IMR-90 (cell line): ENCODE measurements around the gene RGL4. TPM values are rescaled to one million over a fixed set of nuclear protein-coding genes. Genes with fewer than 3 reads are reported as not detected.

Source experiments
- ATAC-seq: fragments of 200-7000 bp; cut with Tn5 transposase; 2 replicates; pipeline ENCODE4 v1.9.1; 2020; ENCODE audit warnings: low read depth, mild to moderate bottlenecking, moderate library complexity
- BruUV-seq: library from RNA; stranded (reverse); fragments of 400-500 nt; replicated peaks from 2 replicates; lab custom pipeline; 2021; lab: Mats Ljungman, UMichigan
- CTCF ChIA-PET: fragments of 300-600 bp; formaldehyde crosslinking; extraction: SDS; loops from one replicate; lab custom pipeline; 2021; ENCODE audit warnings: antibody characterized with exemption; lab: Yijun Ruan, JAX
- POLR2A ChIA-PET: fragments of 300-600 bp; sonication (Branson Sonifier 250); formaldehyde crosslinking; loops from one replicate; lab custom pipeline; 2022; ENCODE audit warnings: antibody characterized with exemption; ENCODE audit not compliant: unreplicated experiment; lab: Charles Lee
- DNase-seq: peaks from one replicate; pipeline ENCODE4 v3.0.0; 2013
- H2AFZ ChIP-seq: replicated peaks from 2 replicates; pipeline ENCODE3; 2013; ENCODE audit warnings: low read length, mild to moderate bottlenecking; ENCODE audit not compliant: poor library complexity
- H2AK5ac ChIP-seq: 2 replicates; pipeline ENCODE4 v1.6.1; 2013; ENCODE audit warnings: low read depth, low read length, inconsistent platforms
- H2AK9ac ChIP-seq: replicated peaks from 2 replicates; pipeline ENCODE3; 2013; ENCODE audit warnings: mild to moderate bottlenecking, low read depth, low read length, moderate library complexity; ENCODE audit not compliant: poor library complexity
- H2BK120ac ChIP-seq: 2 replicates; pipeline ENCODE4 v1.6.1; 2013; ENCODE audit warnings: low read depth, low read length, inconsistent platforms
- H2BK15ac ChIP-seq: 3 replicates; pipeline ENCODE4 v1.6.1; 2013; ENCODE audit warnings: low read depth, low read length, inconsistent platforms
- H2BK20ac ChIP-seq: 2 replicates; pipeline ENCODE4 v1.6.1; 2013; ENCODE audit warnings: low read depth, mild to moderate bottlenecking, inconsistent platforms, low read length, moderate library complexity
- H2BK5ac ChIP-seq: 2 replicates; pipeline ENCODE4 v1.6.1; 2013; ENCODE audit warnings: mild to moderate bottlenecking, low read depth, low read length, inconsistent platforms; ENCODE audit not compliant: poor library complexity, severe bottlenecking
- H3K14ac ChIP-seq: replicated peaks from 2 replicates; pipeline ENCODE4 v1.6.1; 2013; ENCODE audit warnings: low read depth, low read length, inconsistent platforms
- H3K18ac ChIP-seq: 2 replicates; pipeline ENCODE4 v1.6.1; 2013; ENCODE audit warnings: low read depth, low read length, control low read depth
- H3K23ac ChIP-seq: 2 replicates; pipeline ENCODE4 v1.6.1; 2013; ENCODE audit warnings: low read depth, low read length, inconsistent platforms
- H3K27ac ChIP-seq: 2 replicates; pipeline ENCODE4 v1.5.1; 2013; ENCODE audit warnings: mild to moderate bottlenecking, control low read depth, low read length; ENCODE audit not compliant: insufficient read depth
- H3K27me3 ChIP-seq: 2 replicates; pipeline ENCODE4 v1.6.1; 2013; ENCODE audit warnings: low read length; ENCODE audit not compliant: control insufficient read depth, insufficient read depth
- H3K36me3 ChIP-seq: 2 replicates; pipeline ENCODE4 v1.6.1; 2013; ENCODE audit warnings: low read length, mixed read lengths; ENCODE audit not compliant: control insufficient read depth, insufficient read depth
- H3K4ac ChIP-seq: 2 replicates; pipeline ENCODE4 v1.6.1; 2013; ENCODE audit warnings: low read depth, low read length, inconsistent platforms
- H3K4me1 ChIP-seq: 2 replicates; pipeline ENCODE4 v1.6.1; 2013; ENCODE audit warnings: low read length, mixed read lengths; ENCODE audit not compliant: control insufficient read depth, insufficient read depth
- H3K4me2 ChIP-seq: 2 replicates; pipeline ENCODE4 v1.6.1; 2013; ENCODE audit warnings: low read depth, mild to moderate bottlenecking, control low read depth, low read length, moderate library complexity
- H3K4me3 ChIP-seq: 2 replicates; pipeline ENCODE4 v1.5.1; 2013; ENCODE audit warnings: low read depth, mild to moderate bottlenecking, control low read depth, low read length, moderate library complexity; ENCODE audit not compliant: insufficient read depth
- H3K56ac ChIP-seq: 2 replicates; pipeline ENCODE4 v1.6.1; 2013; ENCODE audit warnings: low read length, inconsistent platforms; ENCODE audit not compliant: insufficient read depth; ENCODE audit errors: extremely low read depth
- H3K79me1 ChIP-seq, 2 experiments: 2 replicates each; pipeline ENCODE4 v1.6.1; 2013; ENCODE audit warnings: low read length in 2 of 2, inconsistent platforms in 1 of 2, low read depth in 1 of 2
- H3K9ac ChIP-seq: 2 replicates; pipeline ENCODE4 v1.6.1; 2013; ENCODE audit warnings: low read depth, low read length, control low read depth
- H3K9me1 ChIP-seq: 2 replicates; pipeline ENCODE4 v1.6.1; 2013; ENCODE audit warnings: low read length, inconsistent platforms; ENCODE audit not compliant: insufficient read depth
- H3K9me3 ChIP-seq: 2 replicates; pipeline ENCODE4 v1.6.1; 2013; ENCODE audit warnings: low read length; ENCODE audit not compliant: control insufficient read depth, insufficient read depth
- H4K20me1 ChIP-seq: 2 replicates; pipeline ENCODE4 v1.6.1; 2013; ENCODE audit warnings: low read length, inconsistent platforms; ENCODE audit not compliant: insufficient read depth
- H4K5ac ChIP-seq: 2 replicates; pipeline ENCODE4 v1.6.1; 2013; ENCODE audit warnings: mild to moderate bottlenecking, low read depth, low read length, control low read depth
- H4K8ac ChIP-seq, 2 experiments: 2 replicates each; pipeline ENCODE4 v1.6.1; 2013; ENCODE audit warnings: low read depth in 2 of 2, low read length in 2 of 2, control low read depth in 1 of 2, inconsistent platforms in 1 of 2
- H4K91ac ChIP-seq: 2 replicates; pipeline ENCODE4 v1.6.1; 2013; ENCODE audit warnings: low read depth, low read length, inconsistent platforms; ENCODE audit not compliant: insufficient read depth
- BHLHE40 ChIP-seq: fragments of 150-350 bp; IDR thresholded peaks from 2 replicates; pipeline ENCODE4 v1.6.1; 2016; ENCODE audit warnings: mild to moderate bottlenecking, low read depth, low read length
- POLR2A ChIP-seq: IDR thresholded peaks from 2 replicates; pipeline ENCODE4 v1.6.1; 2012; ENCODE audit warnings: mild to moderate bottlenecking, low read depth, low read length
- WGBS, 2 experiments: methylation state at CpG; one replicate each; pipeline versions ENCODE4 v1.1.5 to v1.1.7; 2013; ENCODE audit warnings: missing lambda C conversion rate in 2 of 2; ENCODE audit not compliant: insufficient read length in 1 of 2; ENCODE audit errors: extremely low coverage in 2 of 2; 5-methylcytosine and 5-hydroxymethylcytosine counted together
- dilution Hi-C: fragments of 300-500 bp; cut with HindIII; formaldehyde crosslinking; loops from one replicate; pipeline ENCODE4 v1.14.3; 2018; ENCODE audit warnings: low sequenced_read_pairs; ENCODE audit not compliant: unreplicated experiment
- in situ Hi-C: fragments of 300-500 bp; cut with MboI; formaldehyde crosslinking; loops from 3 replicates; pipeline ENCODE4 v1.14.3; 2019; ENCODE audit warnings: low sequenced_read_pairs, inconsistent platforms, mixed read lengths
- intact Hi-C: fragments of 100-400 bp; cut with micrococcal nuclease; formaldehyde crosslinking; loops from 2 replicates; pipeline ENCODE4 v1.10.0; 2022
- polyA plus RNA-seq, 3 experiments: library from polyadenylated mRNA; depleted of rRNA; stranded (reverse); fragments of >200 nt; gene quantifications; 2 replicates each; pipeline ENCODE4 v1.2.3, GENCODE V29; 2012; ENCODE audit warnings: low replicate concordance in 1 of 3
- total RNA-seq: library from RNA; depleted of rRNA; stranded (reverse); fragments of >200 nt; gene quantifications from 2 replicates; pipeline ENCODE4 v1.2.3, GENCODE V29; 2012; rRNA removed
- TF ChIP-seq, protein P1 (sequence below): fragments of 150-350 bp; IDR thresholded peaks from 2 replicates; pipeline ENCODE4 v1.6.1; 2016; ENCODE audit warnings: low read depth, mild to moderate bottlenecking, low read length, moderate library complexity, borderline replicate concordance

Gene RGL4
- total and polyA plus RNA-seq, 2 of the 4 experiments (the other 2 are of a cell fraction) = not detected

DNA sequence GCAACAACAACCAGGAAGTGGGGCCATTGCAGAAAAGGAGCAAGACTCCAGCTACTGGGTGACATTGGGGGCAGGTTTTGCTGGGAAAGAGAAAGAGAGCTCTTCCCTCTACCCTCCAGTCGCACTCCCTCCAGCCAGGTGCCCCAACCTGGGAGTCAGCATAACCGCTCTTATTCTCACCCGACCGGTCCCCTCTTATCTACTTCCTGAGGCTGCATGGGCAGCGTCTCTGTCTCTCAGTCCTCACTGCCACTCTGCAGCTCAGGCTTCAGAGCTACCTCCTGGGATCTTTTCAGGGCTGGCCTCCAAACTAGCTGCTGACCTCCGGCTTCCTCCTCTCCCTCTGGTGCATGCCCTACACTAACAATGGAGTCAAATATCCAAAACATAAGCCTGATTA, 55.0 kb downstream of the RGL4 start:
- ChIA-PET POLR2A (no interaction called here), CTCF (no interaction called here)
- H4K20me1 ChIP-seq = no peaks in the 10 kb centered on the region
- no peak overlapping the region for H2BK5ac ChIP-seq
- no peak overlapping the region for H3K4ac ChIP-seq
- H2AK5ac ChIP-seq = no peak overlapping the region
- peaks cover 31% of the 10 kb centered on the region for H3K36me3 ChIP-seq
- WGBS, 2 experiments = no CpG with 5 or more reads among the region's 6 CpGs
- H3K27ac ChIP-seq = no peak overlapping the region
- H2BK20ac ChIP-seq = no peak overlapping the region
- no peak overlapping the region for H3K56ac ChIP-seq
- peaks cover 4% of the 10 kb centered on the region for H3K4me1 ChIP-seq
- BruUV-seq = no TSS peak
- H2AFZ ChIP-seq = no peak overlapping the region
- H3K4me2 ChIP-seq = no peak overlapping the region
- H3K23ac ChIP-seq = no peak overlapping the region
- H3K4me3 ChIP-seq = no peak overlapping the region
- H3K14ac ChIP-seq = no peak overlapping the region
- peaks cover 4% of the 10 kb centered on the region; the same call in 1 of the 2 replicates for H3K9me3 ChIP-seq
- H3K27me3 ChIP-seq = no peaks in the 10 kb centered on the region
- TF ChIP-seq, protein P1, sequence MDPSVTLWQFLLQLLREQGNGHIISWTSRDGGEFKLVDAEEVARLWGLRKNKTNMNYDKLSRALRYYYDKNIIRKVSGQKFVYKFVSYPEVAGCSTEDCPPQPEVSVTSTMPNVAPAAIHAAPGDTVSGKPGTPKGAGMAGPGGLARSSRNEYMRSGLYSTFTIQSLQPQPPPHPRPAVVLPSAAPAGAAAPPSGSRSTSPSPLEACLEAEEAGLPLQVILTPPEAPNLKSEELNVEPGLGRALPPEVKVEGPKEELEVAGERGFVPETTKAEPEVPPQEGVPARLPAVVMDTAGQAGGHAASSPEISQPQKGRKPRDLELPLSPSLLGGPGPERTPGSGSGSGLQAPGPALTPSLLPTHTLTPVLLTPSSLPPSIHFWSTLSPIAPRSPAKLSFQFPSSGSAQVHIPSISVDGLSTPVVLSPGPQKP = no peak
- TF ChIP-seq POLR2A (no peak), BHLHE40 (no peak)
- peaks cover 12 to 31% of the 10 kb centered on the region in 2 experiments for H3K79me1 ChIP-seq
- DNase-seq = no peak
- peaks cover 10% of the 10 kb centered on the region for H3K9me1 ChIP-seq
- dilution Hi-C loops (no loop called here), intact Hi-C loops (no loop called here), in situ Hi-C loops (no loop called here)
- H2BK15ac ChIP-seq = no peak overlapping the region
- no peak overlapping the region for H3K9ac ChIP-seq
- no peak overlapping the region for H4K91ac ChIP-seq
- no peak overlapping the region for H4K5ac ChIP-seq
- no peak overlapping the region for H2BK120ac ChIP-seq
- no peak overlapping the region for H3K18ac ChIP-seq
- H4K8ac ChIP-seq = no peak overlapping the region
- ATAC-seq = no peak
- H2AK9ac ChIP-seq = no peak overlapping the region

Other genes starting within 250 kb of the RGL4 start
- gene IGLL1, start 110.7 kb upstream of the RGL4 start, total RNA-seq = not detected in 2 replicates
- gene IGLL1, start 110.7 kb upstream of the RGL4 start, polyA plus RNA-seq (2012; rRNA removed) = not detected in 2 replicates
- under 0.01 TPM in 1 of 2 replicates, not detected in the other for gene DRICH1, start 58.7 kb upstream of the RGL4 start, total RNA-seq
- 0.13 and 0.14 TPM in 2 replicates for gene DRICH1, start 58.7 kb upstream of the RGL4 start, polyA plus RNA-seq (2012; rRNA removed)
- 3.9 and 4.3 TPM in 2 replicates for gene ZNF70, start 60.1 kb downstream of the RGL4 start, total RNA-seq
- 1.8 and 2.3 TPM in 2 replicates for gene ZNF70, start 60.1 kb downstream of the RGL4 start, polyA plus RNA-seq (2012; rRNA removed)
- not detected in 2 replicates for gene VPREB3, start 63.4 kb downstream of the RGL4 start, total RNA-seq
- not detected in 2 replicates for gene VPREB3, start 63.4 kb downstream of the RGL4 start, polyA plus RNA-seq (2012; rRNA removed)
- gene C22orf15, start 72.0 kb downstream of the RGL4 start, total RNA-seq = 1.7 and 2.3 TPM in 2 replicates
- 3.1 and 3.5 TPM in 2 replicates for gene C22orf15, start 72.0 kb downstream of the RGL4 start, polyA plus RNA-seq (2012; rRNA removed)
- 1.4 and 2.2 TPM in 2 replicates for gene CHCHD10, start 77.0 kb downstream of the RGL4 start, total RNA-seq
- 10.8 and 11.2 TPM in 2 replicates for gene CHCHD10, start 77.0 kb downstream of the RGL4 start, polyA plus RNA-seq (2012; rRNA removed)
- 1.4 and 2.2 TPM in 2 replicates for gene MMP11, start 81.8 kb downstream of the RGL4 start, total RNA-seq
- gene MMP11, start 81.8 kb downstream of the RGL4 start, polyA plus RNA-seq (2012; rRNA removed) = 5.9 and 6.0 TPM in 2 replicates
- 97.5 and 110 TPM in 2 replicates for gene SMARCB1, start 96.0 kb downstream of the RGL4 start, total RNA-seq
- 157 and 159 TPM in 2 replicates for gene SMARCB1, start 96.0 kb downstream of the RGL4 start, polyA plus RNA-seq (2012; rRNA removed)
- gene DERL3, start 148.0 kb downstream of the RGL4 start, total RNA-seq = under 0.01 and 0.18 TPM in 2 replicates
- gene DERL3, start 148.0 kb downstream of the RGL4 start, polyA plus RNA-seq (2012; rRNA removed) = 0.50 and 0.62 TPM in 2 replicates
- 2.8 and 3.2 TPM in 2 replicates for gene SLC2A11, start 166.9 kb downstream of the RGL4 start, total RNA-seq
- gene SLC2A11, start 166.9 kb downstream of the RGL4 start, polyA plus RNA-seq (2012; rRNA removed) = 6.6 and 8.7 TPM in 2 replicates
- gene MIF, start 203.4 kb downstream of the RGL4 start, total RNA-seq = 123 and 125 TPM in 2 replicates
- gene MIF, start 203.4 kb downstream of the RGL4 start, polyA plus RNA-seq (2012; rRNA removed) = 530 and 798 TPM in 2 replicates